ENCODE measurements around the gene LRIG2.

GRCh38 chr1:113178522-113178921, 105.5 kb downstream of the LRIG2 start:
- peak; percentile 54 for TF ChIP-seq CTCF (conservative IDR thresholded peaks at IDR 0.05; ENCODE audit: low read length)
- TF ChIP-seq EZH2phosphoT487 (IDR thresholded peaks at IDR 0.05; ENCODE audit: borderline replicate concordance), result no peak

Data from Loucy (cell line).